ENCODE measurements around the gene DDR1.

Gene DDR1

DNA sequence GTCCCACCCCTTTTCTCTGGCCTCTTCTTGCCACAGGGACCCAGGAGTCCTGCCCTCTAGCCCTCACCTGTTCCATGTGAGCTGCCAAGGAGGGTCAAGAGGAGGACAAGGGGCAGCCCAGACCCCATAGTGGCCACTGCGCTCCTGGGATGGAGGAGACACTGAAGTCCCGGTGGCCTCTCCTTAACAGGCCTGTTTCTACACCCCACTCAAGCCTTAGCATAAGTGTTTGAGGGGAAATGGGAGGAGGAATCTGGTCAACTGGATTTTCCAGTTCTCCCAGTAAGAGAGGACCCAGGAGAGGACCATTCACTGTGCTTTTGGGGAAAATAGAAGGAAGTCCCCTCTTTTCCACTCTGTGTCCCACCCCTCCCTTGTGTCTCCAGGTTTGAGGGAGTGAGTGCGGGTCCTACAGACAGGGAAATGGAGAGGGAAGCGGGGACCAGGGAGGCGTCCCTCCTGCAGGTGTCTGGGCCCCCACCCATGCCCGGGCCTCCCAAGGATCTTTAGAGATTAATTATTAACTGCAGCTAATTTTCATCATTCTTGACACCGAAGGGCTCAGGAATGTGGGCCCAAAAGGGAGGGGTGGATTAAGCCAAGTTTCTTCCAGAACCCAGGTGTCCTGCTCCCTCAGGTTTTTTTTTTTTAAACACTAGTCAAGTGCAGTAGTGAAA, 47.8 kb downstream of the DDR1 start, which contains the start of gene SFTA2:
SFTA2 (minus strand) TSS at position 202 of the 677 bp plus-strand sequence; CDS start at position 128, 74 bp downstream.
- DNase-seq: peak; percentile 68
- in situ Hi-C loops (cut with HindIII; ENCODE audit: low pct_ligation_motif_present, low pct_unique_long_range_greater_than_20kb, low sequenced_read_pairs): no loop called here

DNA sequence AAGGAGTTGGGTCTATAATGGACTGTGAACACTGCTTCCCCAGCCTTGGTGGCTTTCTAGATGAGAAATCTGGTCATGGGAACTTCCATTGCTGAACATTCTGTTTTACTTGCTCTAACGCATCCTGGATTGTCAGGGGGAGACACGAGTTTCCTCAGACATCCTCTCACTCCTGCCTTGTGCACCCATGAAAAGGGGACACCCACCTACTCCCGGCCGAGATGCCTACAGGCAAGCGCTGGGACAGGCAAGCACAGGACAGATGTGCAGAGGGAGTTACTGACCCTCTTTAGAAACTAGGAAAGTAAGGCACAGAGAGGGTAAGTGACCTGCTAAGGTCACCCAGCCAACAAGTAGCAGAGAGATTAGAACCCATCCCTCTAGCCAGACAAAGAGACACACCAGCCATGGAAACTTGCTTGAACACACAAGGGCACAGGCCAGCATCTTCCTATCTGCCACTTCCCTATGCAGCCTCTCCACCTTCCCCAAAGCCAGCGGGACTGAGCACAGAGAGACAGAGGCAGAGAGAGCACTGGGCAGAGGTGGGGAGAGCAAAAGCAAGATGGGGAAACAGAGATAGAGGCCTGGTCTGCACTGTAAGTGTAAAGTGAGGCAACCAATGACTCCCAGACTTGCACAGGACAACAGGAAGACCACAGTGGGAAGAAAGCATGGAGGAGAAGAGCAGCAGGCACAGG, 48.5 kb downstream of the DDR1 start:
- DNase-seq: no peak
- in situ Hi-C loops (cut with HindIII; ENCODE audit: low pct_ligation_motif_present, low pct_unique_long_range_greater_than_20kb, low sequenced_read_pairs): no loop called here

GRCh38 chr6:30935018-30935417, 50.7 kb downstream of the DDR1 start:
- DNase-seq: no peak

GRCh38 chr6:30937265-30937664, 52.9 kb downstream of the DDR1 start:
- DNase-seq: no peak
- in situ Hi-C loops (cut with HindIII; ENCODE audit: low pct_ligation_motif_present, low pct_unique_long_range_greater_than_20kb, low sequenced_read_pairs): no loop called here

More at GRCh38 chr6:30935018-30935417, 50.7 kb downstream of the DDR1 start:
- in situ Hi-C loops (cut with HindIII; ENCODE audit: low pct_ligation_motif_present, low pct_unique_long_range_greater_than_20kb, low sequenced_read_pairs): no loop called here

DNA sequence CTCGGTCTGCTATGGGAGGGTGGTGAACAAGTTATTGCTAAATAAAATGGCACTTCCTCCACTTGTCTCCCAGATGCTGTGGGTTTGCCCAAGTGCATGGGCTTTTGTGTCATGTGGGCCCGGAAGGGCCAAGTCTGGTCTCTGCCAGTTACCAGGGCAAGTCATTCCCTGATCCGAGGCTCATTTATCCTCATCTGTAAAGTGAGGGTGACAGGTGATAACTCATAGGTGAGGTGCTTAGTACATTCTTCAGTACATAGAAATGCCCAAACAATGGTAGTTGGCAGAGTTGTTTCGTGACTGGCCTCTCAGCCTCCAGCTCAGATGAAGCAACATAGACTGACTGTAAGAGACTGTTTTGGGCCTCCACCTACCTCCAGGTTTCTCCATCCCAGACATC, 54.4 kb downstream of the DDR1 start:
- in situ Hi-C loops (cut with HindIII; ENCODE audit: low pct_ligation_motif_present, low pct_unique_long_range_greater_than_20kb, low sequenced_read_pairs): no loop called here
- DNase-seq: no peak

GRCh38 chr6:30939473-30939872, 55.2 kb downstream of the DDR1 start:
- in situ Hi-C loops (cut with HindIII; ENCODE audit: low pct_ligation_motif_present, low pct_unique_long_range_greater_than_20kb, low sequenced_read_pairs): no loop called here
- no peak for DNase-seq

GRCh38 chr6:30940361-30940986, 56.2 kb downstream of the DDR1 start, which contains the start of gene MUCL3:
Gene MUCL3 (plus strand): TSS chr6:30940973. CDS start chr6:30941000, 27 bp downstream.
- DNase-seq: no peak
- in situ Hi-C loops (cut with HindIII; ENCODE audit: low pct_ligation_motif_present, low pct_unique_long_range_greater_than_20kb, low sequenced_read_pairs): no loop called here

DNA sequence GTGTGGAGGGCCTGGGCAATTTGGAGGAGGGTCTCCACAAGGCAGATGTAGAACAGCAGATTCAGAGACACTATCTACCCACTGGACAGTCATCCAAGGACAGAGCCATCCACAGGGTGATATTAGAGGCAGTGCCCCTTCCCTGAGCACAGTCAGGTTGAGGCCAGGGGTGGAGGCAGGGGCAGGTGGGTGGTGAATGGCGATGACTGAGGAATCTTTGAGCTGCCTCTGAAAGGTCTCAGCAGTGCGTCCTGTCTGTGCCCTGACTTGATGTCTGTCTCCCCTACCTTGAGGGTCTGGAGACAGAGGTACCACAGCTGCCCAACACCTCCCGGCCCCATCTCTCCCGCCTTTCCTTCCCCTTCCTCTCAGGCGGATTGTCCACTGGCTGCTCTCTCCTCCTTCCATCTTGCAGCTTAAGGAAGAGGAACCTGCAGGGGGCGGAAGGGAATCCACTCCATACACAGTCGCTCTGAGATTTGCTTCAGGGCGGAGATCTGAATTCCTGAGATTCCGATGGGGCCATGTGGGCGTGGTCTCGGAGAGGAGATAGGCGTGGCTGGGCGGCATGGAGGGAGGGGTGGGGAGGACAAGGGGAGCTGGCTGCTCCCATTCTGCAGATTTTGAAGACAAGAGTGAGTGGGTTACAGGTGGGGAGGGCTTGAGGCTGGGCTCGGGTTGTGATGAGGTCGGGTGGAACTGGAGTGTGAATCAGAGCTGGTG, 58.2 kb downstream of the DDR1 start:
- DNase-seq: peak; percentile 94
- in situ Hi-C loops (cut with HindIII; ENCODE audit: low pct_ligation_motif_present, low pct_unique_long_range_greater_than_20kb, low sequenced_read_pairs): no loop called here

DNA sequence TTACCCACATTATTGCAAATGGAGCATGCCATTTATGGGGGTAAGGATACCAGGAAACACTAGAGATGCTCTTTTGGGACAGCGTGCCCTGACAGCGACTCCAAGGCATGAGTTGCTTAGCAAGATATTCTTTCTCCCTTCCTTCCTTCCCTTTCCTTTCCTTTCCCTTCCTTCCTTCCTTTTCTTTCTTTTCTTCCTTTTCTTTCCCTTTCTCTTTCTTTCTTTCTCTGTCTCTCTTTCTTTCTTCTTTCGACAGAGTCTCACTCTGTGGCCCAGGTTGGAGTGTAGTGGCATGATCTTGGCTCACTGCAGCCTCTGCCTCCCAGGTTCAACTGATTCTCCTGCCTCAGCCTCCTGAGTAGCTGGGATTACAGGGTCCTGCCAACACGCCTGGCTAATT, 59.7 kb downstream of the DDR1 start:
- DNase-seq: no peak
- in situ Hi-C loops (cut with HindIII; ENCODE audit: low pct_ligation_motif_present, low pct_unique_long_range_greater_than_20kb, low sequenced_read_pairs): no loop called here

DNA sequence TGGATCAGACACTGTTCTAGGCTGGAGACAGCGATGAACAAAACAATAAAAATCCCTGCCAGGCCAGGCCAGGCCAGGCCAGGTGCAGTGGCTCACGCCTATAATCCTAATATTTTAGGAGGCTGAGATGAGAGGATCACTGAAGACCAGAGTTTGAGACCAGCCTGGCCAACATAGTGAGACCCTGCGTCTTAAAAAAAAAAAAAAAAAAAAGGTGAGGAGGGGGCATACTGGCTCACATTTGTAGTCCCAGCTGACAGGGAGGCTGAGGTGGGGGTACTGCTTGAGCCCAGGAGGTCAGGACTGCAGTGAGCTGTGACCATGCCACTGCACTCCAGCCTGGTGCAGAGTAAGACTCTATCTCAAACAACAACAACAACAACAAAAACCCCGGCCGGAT, 61.0 kb downstream of the DDR1 start:
- in situ Hi-C loops (cut with HindIII; ENCODE audit: low pct_ligation_motif_present, low pct_unique_long_range_greater_than_20kb, low sequenced_read_pairs): no loop called here
- no peak for DNase-seq

- in situ Hi-C loops (cut with HindIII; ENCODE audit: low pct_ligation_motif_present, low pct_unique_long_range_greater_than_20kb, low sequenced_read_pairs): no loop called here
- DNase-seq: no peak
Observed at GRCh38 chr6:30947231-30947630, 62.9 kb downstream of the DDR1 start.

DNA sequence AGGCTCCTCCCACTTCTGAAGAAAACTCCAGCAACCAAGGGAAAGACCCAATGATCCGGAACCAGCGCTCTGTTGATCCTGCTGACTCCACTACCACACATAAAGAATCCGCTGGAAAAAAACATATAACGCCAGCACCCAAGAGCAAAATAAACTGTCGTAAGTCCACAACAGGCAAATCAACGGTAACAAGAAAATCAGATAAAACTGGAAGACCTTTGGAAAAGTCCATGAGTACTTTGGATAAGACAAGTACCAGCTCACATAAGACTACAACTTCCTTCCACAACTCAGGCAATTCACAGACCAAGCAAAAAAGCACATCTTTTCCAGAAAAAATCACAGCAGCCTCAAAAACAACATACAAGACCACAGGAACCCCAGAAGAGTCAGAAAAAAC, 64.5 kb downstream of the DDR1 start:
- no peak for DNase-seq
- in situ Hi-C loops (cut with HindIII; ENCODE audit: low pct_ligation_motif_present, low pct_unique_long_range_greater_than_20kb, low sequenced_read_pairs): no loop called here

Measured in ACHN (cell line).